ENCODE data around the gene MALAT1.
"Not testable (repeated sequence)": the region's sequence is repeated elsewhere in the genome, so short reads cannot be mapped to it uniquely, and the experiment has no call there.

Gene MALAT1

DNA sequence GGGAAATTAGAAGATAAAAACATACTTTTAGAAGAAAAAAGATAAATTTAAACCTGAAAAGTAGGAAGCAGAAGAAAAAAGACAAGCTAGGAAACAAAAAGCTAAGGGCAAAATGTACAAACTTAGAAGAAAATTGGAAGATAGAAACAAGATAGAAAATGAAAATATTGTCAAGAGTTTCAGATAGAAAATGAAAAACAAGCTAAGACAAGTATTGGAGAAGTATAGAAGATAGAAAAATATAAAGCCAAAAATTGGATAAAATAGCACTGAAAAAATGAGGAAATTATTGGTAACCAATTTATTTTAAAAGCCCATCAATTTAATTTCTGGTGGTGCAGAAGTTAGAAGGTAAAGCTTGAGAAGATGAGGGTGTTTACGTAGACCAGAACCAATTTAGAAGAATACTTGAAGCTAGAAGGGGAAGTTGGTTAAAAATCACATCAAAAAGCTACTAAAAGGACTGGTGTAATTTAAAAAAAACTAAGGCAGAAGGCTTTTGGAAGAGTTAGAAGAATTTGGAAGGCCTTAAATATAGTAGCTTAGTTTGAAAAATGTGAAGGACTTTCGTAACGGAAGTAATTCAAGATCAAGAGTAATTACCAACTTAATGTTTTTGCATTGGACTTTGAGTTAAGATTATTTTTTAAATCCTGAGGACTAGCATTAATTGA lies 1.0 kb downstream of the MALAT1 start:
- no peak for DNase-seq

DNA sequence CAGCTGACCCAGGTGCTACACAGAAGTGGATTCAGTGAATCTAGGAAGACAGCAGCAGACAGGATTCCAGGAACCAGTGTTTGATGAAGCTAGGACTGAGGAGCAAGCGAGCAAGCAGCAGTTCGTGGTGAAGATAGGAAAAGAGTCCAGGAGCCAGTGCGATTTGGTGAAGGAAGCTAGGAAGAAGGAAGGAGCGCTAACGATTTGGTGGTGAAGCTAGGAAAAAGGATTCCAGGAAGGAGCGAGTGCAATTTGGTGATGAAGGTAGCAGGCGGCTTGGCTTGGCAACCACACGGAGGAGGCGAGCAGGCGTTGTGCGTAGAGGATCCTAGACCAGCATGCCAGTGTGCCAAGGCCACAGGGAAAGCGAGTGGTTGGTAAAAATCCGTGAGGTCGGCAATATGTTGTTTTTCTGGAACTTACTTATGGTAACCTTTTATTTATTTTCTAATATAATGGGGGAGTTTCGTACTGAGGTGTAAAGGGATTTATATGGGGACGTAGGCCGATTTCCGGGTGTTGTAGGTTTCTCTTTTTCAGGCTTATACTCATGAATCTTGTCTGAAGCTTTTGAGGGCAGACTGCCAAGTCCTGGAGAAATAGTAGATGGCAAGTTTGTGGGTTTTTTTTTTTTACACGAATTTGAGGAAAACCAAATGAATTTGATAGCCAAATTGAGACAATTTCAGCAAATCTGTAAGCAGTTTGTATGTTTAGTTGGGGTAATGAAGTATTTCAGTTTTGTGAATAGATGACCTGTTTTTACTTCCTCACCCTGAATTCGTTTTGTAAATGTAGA lies 1.7 kb downstream of the MALAT1 start:
- DNase-seq = peak; percentile 63 to 70

DNA sequence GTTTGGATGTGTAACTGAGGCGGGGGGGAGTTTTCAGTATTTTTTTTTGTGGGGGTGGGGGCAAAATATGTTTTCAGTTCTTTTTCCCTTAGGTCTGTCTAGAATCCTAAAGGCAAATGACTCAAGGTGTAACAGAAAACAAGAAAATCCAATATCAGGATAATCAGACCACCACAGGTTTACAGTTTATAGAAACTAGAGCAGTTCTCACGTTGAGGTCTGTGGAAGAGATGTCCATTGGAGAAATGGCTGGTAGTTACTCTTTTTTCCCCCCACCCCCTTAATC lies 2.3 kb downstream of the MALAT1 start:
- DNase-seq = no peak

DNA sequence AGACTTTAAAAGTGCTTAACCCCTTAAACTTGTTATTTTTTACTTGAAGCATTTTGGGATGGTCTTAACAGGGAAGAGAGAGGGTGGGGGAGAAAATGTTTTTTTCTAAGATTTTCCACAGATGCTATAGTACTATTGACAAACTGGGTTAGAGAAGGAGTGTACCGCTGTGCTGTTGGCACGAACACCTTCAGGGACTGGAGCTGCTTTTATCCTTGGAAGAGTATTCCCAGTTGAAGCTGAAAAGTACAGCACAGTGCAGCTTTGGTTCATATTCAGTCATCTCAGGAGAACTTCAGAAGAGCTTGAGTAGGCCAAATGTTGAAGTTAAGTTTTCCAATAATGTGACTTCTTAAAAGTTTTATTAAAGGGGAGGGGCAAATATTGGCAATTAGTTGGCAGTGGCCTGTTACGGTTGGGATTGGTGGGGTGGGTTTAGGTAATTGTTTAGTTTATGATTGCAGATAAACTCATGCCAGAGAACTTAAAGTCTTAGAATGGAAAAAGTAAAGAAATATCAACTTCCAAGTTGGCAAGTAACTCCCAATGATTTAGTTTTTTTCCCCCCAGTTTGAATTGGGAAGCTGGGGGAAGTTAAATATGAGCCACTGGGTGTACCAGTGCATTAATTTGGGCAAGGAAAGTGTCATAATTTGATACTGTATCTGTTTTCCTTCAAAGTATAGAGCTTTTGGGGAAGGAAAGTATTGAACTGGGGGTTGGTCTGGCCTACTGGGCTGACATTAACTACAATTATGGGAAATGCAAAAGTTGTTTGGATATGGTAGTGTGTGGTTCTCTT lies 2.8 kb downstream of the MALAT1 start:
- DNase-seq = no peak

DNA sequence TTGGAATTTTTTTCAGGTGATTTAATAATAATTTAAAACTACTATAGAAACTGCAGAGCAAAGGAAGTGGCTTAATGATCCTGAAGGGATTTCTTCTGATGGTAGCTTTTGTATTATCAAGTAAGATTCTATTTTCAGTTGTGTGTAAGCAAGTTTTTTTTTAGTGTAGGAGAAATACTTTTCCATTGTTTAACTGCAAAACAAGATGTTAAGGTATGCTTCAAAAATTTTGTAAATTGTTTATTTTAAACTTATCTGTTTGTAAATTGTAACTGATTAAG lies 3.4 kb downstream of the MALAT1 start:
- DNase-seq = no peak

DNA sequence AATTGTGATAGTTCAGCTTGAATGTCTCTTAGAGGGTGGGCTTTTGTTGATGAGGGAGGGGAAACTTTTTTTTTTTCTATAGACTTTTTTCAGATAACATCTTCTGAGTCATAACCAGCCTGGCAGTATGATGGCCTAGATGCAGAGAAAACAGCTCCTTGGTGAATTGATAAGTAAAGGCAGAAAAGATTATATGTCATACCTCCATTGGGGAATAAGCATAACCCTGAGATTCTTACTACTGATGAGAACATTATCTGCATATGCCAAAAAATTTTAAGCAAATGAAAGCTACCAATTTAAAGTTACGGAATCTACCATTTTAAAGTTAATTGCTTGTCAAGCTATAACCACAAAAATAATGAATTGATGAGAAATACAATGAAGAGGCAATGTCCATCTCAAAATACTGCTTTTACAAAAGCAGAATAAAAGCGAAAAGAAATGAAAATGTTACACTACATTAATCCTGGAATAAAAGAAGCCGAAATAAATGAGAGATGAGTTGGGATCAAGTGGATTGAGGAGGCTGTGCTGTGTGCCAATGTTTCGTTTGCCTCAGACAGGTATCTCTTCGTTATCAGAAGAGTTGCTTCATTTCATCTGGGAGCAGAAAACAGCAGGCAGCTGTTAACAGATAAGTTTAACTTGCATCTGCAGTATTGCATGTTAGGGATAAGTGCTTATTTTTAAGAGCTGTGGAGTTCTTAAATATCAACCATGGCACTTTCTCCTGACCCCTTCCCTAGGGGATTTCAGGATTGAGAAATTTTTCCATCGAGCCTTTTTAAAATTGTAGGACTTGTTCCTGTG lies 3.9 kb downstream of the MALAT1 start:
- DNase-seq = no peak

DNA sequence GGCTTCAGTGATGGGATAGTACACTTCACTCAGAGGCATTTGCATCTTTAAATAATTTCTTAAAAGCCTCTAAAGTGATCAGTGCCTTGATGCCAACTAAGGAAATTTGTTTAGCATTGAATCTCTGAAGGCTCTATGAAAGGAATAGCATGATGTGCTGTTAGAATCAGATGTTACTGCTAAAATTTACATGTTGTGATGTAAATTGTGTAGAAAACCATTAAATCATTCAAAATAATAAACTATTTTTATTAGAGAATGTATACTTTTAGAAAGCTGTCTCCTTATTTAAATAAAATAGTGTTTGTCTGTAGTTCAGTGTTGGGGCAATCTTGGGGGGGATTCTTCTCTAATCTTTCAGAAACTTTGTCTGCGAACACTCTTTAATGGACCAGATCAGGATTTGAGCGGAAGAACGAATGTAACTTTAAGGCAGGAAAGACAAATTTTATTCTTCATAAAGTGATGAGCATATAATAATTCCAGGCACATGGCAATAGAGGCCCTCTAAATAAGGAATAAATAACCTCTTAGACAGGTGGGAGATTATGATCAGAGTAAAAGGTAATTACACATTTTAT lies 4.6 kb downstream of the MALAT1 start:
- DNase-seq = no peak

DNA sequence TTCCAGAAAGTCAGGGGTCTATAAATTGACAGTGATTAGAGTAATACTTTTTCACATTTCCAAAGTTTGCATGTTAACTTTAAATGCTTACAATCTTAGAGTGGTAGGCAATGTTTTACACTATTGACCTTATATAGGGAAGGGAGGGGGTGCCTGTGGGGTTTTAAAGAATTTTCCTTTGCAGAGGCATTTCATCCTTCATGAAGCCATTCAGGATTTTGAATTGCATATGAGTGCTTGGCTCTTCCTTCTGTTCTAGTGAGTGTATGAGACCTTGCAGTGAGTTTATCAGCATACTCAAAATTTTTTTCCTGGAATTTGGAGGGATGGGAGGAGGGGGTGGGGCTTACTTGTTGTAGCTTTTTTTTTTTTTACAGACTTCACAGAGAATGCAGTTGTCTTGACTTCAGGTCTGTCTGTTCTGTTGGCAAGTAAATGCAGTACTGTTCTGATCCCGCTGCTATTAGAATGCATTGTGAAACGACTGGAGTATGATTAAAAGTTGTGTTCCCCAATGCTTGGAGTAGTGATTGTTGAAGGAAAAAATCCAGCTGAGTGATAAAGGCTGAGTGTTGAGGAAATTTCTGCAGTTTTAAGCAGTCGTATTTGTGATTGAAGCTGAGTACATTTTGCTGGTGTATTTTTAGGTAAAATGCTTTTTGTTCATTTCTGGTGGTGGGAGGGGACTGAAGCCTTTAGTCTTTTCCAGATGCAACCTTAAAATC lies 5.3 kb downstream of the MALAT1 start:
- no peak for DNase-seq

DNA sequence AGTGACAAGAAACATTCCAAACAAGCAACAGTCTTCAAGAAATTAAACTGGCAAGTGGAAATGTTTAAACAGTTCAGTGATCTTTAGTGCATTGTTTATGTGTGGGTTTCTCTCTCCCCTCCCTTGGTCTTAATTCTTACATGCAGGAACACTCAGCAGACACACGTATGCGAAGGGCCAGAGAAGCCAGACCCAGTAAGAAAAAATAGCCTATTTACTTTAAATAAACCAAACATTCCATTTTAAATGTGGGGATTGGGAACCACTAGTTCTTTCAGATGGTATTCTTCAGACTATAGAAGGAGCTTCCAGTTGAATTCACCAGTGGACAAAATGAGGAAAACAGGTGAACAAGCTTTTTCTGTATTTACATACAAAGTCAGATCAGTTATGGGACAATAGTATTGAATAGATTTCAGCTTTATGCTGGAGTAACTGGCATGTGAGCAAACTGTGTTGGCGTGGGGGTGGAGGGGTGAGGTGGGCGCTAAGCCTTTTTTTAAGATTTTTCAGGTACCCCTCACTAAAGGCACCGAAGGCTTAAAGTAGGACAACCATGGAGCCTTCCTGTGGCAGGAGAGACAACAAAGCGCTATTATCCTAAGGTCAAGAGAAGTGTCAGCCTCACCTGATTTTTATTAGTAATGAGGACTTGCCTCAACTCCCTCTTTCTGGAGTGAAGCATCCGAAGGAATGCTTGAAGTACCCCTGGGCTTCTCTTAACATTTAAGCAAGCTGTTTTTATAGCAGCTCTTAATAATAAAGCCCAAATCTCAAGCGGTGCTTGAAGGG lies 6.0 kb downstream of the MALAT1 start:
- DNase-seq = no peak

DNA sequence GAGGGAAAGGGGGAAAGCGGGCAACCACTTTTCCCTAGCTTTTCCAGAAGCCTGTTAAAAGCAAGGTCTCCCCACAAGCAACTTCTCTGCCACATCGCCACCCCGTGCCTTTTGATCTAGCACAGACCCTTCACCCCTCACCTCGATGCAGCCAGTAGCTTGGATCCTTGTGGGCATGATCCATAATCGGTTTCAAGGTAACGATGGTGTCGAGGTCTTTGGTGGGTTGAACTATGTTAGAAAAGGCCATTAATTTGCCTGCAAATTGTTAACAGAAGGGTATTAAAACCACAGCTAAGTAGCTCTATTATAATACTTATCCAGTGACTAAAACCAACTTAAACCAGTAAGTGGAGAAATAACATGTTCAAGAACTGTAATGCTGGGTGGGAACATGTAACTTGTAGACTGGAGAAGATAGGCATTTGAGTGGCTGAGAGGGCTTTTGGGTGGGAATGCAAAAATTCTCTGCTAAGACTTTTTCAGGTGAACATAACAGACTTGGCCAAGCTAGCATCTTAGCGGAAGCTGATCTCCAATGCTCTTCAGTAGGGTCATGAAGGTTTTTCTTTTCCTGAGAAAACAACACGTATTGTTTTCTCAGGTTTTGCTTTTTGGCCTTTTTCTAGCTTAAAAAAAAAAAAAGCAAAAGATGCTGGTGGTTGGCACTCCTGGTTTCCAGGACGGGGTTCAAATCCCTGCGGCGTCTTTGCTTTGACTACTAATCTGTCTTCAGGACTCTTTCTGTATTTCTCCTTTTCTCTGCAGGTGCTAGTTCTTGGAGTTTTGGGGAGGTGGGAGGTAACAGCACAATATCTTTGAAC lies 6.8 kb downstream of the MALAT1 start:
- DNase-seq = no peak

DNA sequence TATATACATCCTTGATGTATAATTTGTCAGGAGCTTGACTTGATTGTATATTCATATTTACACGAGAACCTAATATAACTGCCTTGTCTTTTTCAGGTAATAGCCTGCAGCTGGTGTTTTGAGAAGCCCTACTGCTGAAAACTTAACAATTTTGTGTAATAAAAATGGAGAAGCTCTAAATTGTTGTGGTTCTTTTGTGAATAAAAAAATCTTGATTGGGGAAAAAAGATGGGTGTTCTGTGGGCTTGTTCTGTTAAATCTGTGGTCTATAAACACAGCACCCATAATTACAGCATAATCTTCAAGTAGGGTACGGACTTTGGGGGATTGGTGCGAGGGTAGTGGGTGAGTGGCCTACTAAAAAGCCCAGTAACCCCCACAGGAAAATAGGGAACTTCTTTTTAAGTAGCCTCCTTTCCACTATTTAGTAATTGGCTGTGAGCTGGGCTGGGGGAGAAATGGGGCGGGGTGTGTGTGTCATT lies 7.5 kb downstream of the MALAT1 start:
- DNase-seq = no peak

DNA sequence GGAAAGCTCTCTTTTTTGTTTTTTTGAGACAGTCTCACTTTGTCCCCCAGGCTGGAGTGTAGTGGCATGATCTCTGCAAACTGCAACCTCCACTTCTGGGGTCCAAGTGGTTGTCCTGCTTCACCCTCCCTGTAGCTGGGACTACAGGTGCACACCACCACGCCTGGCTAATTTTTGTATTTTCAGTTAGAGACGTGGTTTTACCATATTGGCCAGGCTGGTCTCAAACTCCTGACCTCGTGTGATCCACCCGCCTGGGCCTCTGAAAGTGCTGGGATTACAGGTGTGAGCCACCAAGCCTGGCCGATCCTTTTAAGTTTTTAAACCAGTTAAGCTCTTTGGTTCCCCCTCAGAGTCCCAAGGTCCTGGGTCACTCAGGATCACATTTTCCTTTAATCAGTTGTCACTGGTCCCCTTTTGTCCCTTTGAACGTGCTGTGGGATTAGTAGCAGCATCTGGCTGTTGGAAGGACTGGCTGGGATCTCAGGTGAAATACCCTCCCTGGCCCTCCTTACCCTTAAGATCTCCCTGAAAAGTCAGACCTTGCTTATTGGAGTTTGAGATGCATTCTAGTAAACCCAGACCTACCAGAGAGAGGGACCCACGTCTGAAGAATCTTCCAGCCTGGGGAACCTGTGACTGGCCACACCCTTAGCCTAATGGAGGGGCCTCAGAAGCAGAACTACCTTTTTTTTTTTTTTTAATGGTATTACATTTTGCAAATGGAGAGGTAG lies 8.1 kb downstream of the MALAT1 start:
- DNase-seq = peak; percentile 78

DNA sequence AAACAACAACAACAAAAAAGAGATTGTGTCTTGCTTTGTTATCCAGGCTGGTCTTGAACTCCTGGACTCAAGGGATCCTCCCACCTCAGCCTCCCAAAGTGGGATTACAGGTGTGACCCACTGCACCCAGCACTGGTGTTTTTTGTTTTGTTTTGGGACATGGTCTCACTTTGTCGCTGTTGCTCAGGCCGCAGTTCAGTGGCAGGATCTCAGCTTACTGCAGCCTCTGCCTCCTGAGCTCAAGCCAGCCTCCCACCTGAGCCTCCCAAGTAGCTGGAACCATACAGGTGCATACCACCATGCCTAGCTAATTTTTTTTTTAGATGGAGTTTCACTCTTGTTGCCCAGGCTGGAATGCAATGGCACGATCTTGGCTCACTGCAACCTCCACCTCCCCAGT lies 13.5 kb downstream of the MALAT1 start:
- not testable (repeated sequence) for DNase-seq

DNA sequence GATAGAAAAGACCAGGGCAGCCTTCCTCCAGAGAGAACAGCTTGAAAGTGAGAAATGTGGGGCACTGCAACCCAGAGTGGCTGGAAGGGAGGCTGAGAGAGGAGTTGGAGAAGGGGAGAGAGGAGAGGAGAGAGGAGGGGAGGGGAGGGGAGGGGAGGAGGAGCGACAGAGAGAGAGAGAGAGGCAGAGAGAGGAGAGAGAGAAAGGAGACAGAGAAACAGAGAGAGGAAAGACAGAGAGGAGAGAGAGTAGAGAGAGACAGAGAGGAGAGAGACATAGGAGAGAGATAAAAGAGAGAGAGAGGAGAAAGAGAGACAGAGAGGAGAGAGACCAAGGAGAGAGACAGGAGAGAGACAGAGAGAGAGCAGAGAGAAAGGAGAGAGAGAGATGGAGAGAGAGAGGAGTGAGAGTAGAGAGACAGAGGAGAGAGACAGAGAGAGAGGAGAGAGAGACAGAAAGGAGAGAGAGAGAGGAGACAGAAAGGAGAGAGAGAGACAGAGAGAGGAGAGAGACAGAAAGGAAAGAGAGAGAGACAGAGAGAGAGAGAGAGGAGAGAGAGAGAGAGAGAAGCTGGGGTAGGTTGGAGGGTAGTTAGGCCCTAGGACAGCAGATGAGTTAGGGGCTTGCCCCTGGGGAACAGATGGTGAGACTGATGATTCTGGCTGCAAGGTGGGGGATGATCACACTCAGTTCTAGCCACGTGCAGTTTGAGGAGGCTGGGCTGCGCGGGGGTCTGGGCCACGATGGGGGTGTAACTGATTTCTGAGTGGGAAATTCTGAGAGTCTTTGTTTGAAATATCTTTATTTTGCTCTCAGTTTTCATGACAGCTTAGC lies 17.5 kb downstream of the MALAT1 start:
- no peak for DNase-seq

DNA sequence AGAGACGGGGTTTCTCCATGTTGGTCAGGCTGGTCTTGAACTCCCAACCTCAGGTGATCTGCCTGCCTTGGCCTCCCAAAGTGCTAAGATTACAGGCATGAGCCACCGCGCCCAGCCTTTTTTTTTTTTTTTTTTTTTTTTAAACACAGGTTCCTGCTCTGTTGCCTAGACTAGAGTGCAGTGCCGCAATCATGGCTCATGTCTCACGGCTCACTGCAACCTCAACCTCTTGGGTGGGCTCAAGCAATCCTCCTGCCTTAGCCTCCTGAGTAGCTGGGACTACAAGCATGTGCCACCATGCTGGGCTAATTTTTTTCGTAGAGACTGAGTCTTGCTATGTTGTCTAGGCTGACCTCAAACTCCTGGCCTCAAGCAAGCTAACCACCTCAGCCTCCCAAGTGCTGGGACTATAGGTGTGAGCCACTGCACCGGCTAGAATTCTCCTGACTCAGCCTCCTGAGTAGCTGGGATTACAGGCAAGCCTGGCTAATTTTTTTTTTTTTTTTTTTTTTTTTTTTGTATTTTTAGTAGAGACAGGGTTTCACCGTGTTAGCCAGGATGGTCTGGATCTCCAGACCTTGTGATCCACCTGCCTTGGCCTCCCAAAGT lies 20.2 kb downstream of the MALAT1 start:
- not testable (repeated sequence) for DNase-seq

DNA sequence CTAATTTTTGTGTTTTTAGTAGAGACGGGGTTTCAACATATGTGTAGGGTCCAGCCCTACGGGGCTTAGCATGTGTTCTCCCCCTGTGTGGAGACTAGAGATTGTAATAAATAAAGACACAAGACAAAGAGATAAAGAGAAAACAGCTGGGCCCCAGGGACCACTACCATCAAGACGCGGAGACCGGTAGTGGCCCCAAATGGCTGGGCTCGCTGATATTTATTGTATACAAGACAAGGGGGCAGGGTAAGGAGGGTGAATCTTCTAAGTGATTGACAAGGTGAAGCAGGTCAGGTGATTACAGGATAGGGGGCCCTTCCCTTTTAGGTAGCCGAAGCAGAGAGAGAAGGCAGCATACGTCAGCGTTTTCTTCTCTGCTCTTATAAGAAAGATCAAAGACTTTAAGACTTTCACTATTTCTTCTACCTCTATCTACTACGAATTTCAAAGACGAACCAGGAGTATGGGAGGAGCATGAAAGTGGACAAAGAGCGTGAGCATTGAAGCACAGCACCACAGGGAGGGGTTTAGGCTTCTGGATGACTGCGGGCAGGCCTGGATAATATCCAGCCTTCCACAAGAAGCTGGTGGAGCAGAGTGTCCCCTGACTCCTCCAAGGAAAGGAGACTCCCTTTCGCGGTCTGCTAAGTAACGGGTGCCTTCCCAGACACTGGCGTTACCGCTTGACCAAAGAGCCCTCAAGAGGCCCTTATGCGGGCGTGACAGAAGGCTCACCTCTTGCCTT lies 23.1 kb downstream of the MALAT1 start:
- DNase-seq = not testable (repeated sequence)
